Astrocyte of the spinal cord (primary cell): ENCODE results near the gene EME1.

Experiments
- DNase-seq: peaks from one replicate; pipeline ENCODE4 v3.0.0; 2011; ENCODE audit warnings: low read depth, low spot score
- H3K4me3 ChIP-seq: 2 replicates; pipeline ENCODE4 v1.5.1; 2011; ENCODE audit warnings: low read depth, mild to moderate bottlenecking, low read length, moderate library complexity
- in situ Hi-C: cut with HindIII; loops from 2 replicates; pipeline ENCODE4 v1.10.0; 2017; ENCODE audit warnings: low sequenced_read_pairs
- TF ChIP-seq, protein P1 (sequence below): IDR thresholded peaks from 2 replicates; pipeline ENCODE4 v1.5.1; 2012; ENCODE audit warnings: low read depth, mild to moderate bottlenecking, low read length, inconsistent platforms

The EME1 gene

GRCh38 chr17:50379351-50380132 is 6.5 kb downstream of the EME1 start:
- TF ChIP-seq, protein P1, sequence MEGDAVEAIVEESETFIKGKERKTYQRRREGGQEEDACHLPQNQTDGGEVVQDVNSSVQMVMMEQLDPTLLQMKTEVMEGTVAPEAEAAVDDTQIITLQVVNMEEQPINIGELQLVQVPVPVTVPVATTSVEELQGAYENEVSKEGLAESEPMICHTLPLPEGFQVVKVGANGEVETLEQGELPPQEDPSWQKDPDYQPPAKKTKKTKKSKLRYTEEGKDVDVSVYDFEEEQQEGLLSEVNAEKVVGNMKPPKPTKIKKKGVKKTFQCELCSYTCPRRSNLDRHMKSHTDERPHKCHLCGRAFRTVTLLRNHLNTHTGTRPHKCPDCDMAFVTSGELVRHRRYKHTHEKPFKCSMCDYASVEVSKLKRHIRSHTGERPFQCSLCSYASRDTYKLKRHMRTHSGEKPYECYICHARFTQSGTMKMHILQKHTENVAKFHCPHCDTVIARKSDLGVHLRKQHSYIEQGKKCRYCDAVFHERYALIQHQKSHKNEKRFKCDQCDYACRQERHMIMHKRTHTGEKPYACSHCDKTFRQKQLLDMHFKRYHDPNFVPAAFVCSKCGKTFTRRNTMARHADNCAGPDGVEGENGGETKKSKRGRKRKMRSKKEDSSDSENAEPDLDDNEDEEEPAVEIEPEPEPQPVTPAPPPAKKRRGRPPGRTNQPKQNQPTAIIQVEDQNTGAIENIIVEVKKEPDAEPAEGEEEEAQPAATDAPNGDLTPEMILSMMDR, result no peak
- no peak for DNase-seq
- in situ Hi-C loops, result no loop called here
- no peak overlapping the region for H3K4me3 ChIP-seq

GRCh38 chr17:50380369-50381259 is 7.6 kb downstream of the EME1 start:
- in situ Hi-C loops, result no loop called here
- H3K4me3 ChIP-seq, result no peak overlapping the region
- no peak for DNase-seq
- TF ChIP-seq, protein P1, result peak; percentile 11

GRCh38 chr17:50381260-50381815 is 8.3 kb downstream of the EME1 start:
- no peak for DNase-seq
- in situ Hi-C loops, result no loop called here
- no peak overlapping the region for H3K4me3 ChIP-seq
- TF ChIP-seq, protein P1, result no peak

DNA sequence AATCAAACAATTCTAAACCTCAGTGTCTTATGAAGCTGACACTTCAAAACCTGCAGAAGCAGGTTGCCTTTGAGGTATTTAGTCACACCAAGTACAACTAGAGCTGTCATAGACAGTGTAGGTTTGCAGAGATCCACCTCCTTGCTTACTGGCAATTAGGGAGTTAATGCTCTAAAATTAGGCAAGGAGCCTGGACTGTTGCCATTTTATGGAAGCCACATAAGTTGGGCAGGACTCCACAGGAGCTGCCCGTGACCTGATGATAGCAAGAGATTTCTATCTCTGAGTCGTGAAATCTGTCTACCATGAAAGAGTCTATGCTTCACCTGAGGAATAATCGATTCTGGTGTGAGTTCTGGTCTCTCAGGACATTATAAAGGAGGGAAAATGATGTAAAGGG is 8.9 kb downstream of the EME1 start:
- H3K4me3 ChIP-seq, result no peak overlapping the region
- TF ChIP-seq, protein P1, result no peak
- DNase-seq, result no peak
- in situ Hi-C loops, result no loop called here

- in situ Hi-C loops, result no loop called here
- TF ChIP-seq, protein P1, result no peak
- no peak overlapping the region for H3K4me3 ChIP-seq
- no peak for DNase-seq
Observed at GRCh38 chr17:50382931-50383330, 9.9 kb downstream of the EME1 start.

GRCh38 chr17:50386510-50386909 is 13.5 kb downstream of the EME1 start:
- no peak overlapping the region for H3K4me3 ChIP-seq
- in situ Hi-C loops, result no loop called here
- no peak for DNase-seq
- TF ChIP-seq, protein P1, result no peak
